Astrocyte of the cerebellum (primary cell): ENCODE data around the gene SUMO4.

ENCODE experiments used
- DNase-seq: peaks from one replicate; pipeline ENCODE4 v3.0.0-alpha.2; 2011; ENCODE audit warnings: low read depth
- H3K4me3 ChIP-seq: 2 replicates; pipeline ENCODE4 v1.5.1; 2011; ENCODE audit warnings: mild to moderate bottlenecking, low read depth, low read length, moderate library complexity
- CTCF ChIP-seq: IDR thresholded peaks from 2 replicates; pipeline ENCODE4 v1.5.1; 2012; ENCODE audit warnings: low read length, low read depth, moderate library complexity, mild to moderate bottlenecking; ENCODE audit errors: missing control alignments
- in situ Hi-C: cut with HindIII; loops from 2 replicates; pipeline ENCODE4 v1.10.0; 2017; ENCODE audit warnings: low sequenced_read_pairs

SUMO4 gene

GRCh38 chr6:149446791-149447376 lies 46.8 kb downstream of the SUMO4 start:
- no peak overlapping the region for H3K4me3 ChIP-seq
- no peak for TF ChIP-seq CTCF
- in situ Hi-C loops, result no loop called here
- DNase-seq, result no peak

GRCh38 chr6:149448821-149449453 lies 48.9 kb downstream of the SUMO4 start:
- in situ Hi-C loops, result no loop called here
- TF ChIP-seq CTCF, result no peak
- no peak overlapping the region for H3K4me3 ChIP-seq
- DNase-seq, result no peak

GRCh38 chr6:149449831-149450678 lies 50.0 kb downstream of the SUMO4 start:
- in situ Hi-C loops, result no loop called here
- DNase-seq, result no peak
- H3K4me3 ChIP-seq, result no peak overlapping the region

More at GRCh38 chr6:149449831-149450678, 50.0 kb downstream of the SUMO4 start:
- no peak for TF ChIP-seq CTCF
